GM23338 (cell line): Measurements from ENCODE around the gene EEPD1. TPM values are rescaled to one million over a fixed set of nuclear protein-coding genes. Genes with fewer than 3 reads are reported as not detected.

ENCODE experiments used
- ATAC-seq: fragments of 200-7000 bp; cut with Tn5 transposase; 3 replicates; pipeline ENCODE4 v1.9.1; 2020
- DNase-seq: peaks from one replicate; pipeline ENCODE4 v3.0.0-alpha.2; 2015; ENCODE audit warnings: low spot score
- H2AFZ ChIP-seq: fragments of 200-600 bp; sonication (generic); 2 replicates; pipeline ENCODE4 v1.8.0; 2016; ENCODE audit warnings: antibody characterized with exemption, mild to moderate bottlenecking, moderate library complexity
- H3F3A ChIP-seq: fragments of 200-600 bp; sonication (generic); replicated peaks from 2 replicates; pipeline ENCODE4 v1.8.0; 2017; ENCODE audit warnings: antibody characterized with exemption, mixed run types, low read depth
- H3K27ac ChIP-seq: fragments of 200-600 bp; sonication (generic); 2 replicates; pipeline ENCODE4 v1.6.1; 2016; ENCODE audit warnings: low read depth
- H3K27me3 ChIP-seq: fragments of 200-600 bp; sonication (generic); 2 replicates; pipeline ENCODE4 v1.8.0; 2016; ENCODE audit warnings: mild to moderate bottlenecking, mixed run types, moderate library complexity; ENCODE audit not compliant: insufficient read depth
- H3K36me3 ChIP-seq: fragments of 200-600 bp; sonication (generic); 2 replicates; pipeline ENCODE4 v1.8.0; 2016; ENCODE audit warnings: mild to moderate bottlenecking; ENCODE audit not compliant: insufficient read depth
- H3K4me1 ChIP-seq: fragments of 200-600 bp; sonication (generic); 2 replicates; pipeline ENCODE4 v1.8.0; 2016; ENCODE audit warnings: mild to moderate bottlenecking, moderate library complexity; ENCODE audit not compliant: insufficient read depth
- H3K4me2 ChIP-seq: fragments of 200-600 bp; sonication (generic); 2 replicates; pipeline ENCODE4 v1.7.1; 2017; ENCODE audit warnings: mixed run types
- H3K4me3 ChIP-seq: fragments of 200-600 bp; sonication (generic); 2 replicates; pipeline ENCODE4 v1.6.1; 2016; ENCODE audit warnings: mixed run types
- H3K79me2 ChIP-seq: fragments of 200-600 bp; sonication (generic); replicated peaks from 2 replicates; pipeline ENCODE4 v1.8.0; 2017; ENCODE audit warnings: mild to moderate bottlenecking; ENCODE audit not compliant: insufficient read depth
- H3K9me2 ChIP-seq: fragments of 200-600 bp; sonication (generic); 2 replicates; pipeline ENCODE4 v1.8.0; 2017; ENCODE audit not compliant: insufficient read depth
- H4K20me1 ChIP-seq: fragments of 200-600 bp; sonication (generic); replicated peaks from 2 replicates; pipeline ENCODE4 v1.8.0; 2017; ENCODE audit warnings: mild to moderate bottlenecking; ENCODE audit not compliant: insufficient read depth
- H3K27ac Mint-ChIP-seq: 2 replicates; pipeline ENCODE4 v1.8.0; 2020; ENCODE audit warnings: inconsistent platforms, mild to moderate bottlenecking, moderate library complexity, mixed read lengths
- H3K27me3 Mint-ChIP-seq: 3 replicates; pipeline ENCODE4 v1.8.0; 2022; ENCODE audit warnings: low read depth, mild to moderate bottlenecking, moderate library complexity, mixed read lengths, inconsistent platforms; ENCODE audit not compliant: insufficient read depth, poor library complexity
- H3K36me3 Mint-ChIP-seq: 3 replicates; pipeline ENCODE4 v1.8.0; 2021; ENCODE audit warnings: low read depth, mild to moderate bottlenecking, inconsistent platforms, moderate library complexity, mixed read lengths
- H3K4me1 Mint-ChIP-seq: 3 replicates; pipeline ENCODE4 v1.8.0; 2020; ENCODE audit warnings: mild to moderate bottlenecking, inconsistent platforms, mixed read lengths
- H3K4me3 Mint-ChIP-seq: 3 replicates; pipeline ENCODE4 v1.8.0; 2021; ENCODE audit warnings: moderate library complexity, mild to moderate bottlenecking, inconsistent platforms, mixed read lengths
- H3K9me3 Mint-ChIP-seq: 3 replicates; pipeline ENCODE4 v1.8.0; 2020; ENCODE audit warnings: moderate library complexity, mild to moderate bottlenecking, inconsistent platforms, mixed read lengths
- CREB1 ChIP-seq: fragments of 250-450 bp; sonication (Bioruptor Pico); IDR thresholded peaks from 2 replicates; pipeline ENCODE4 v1.5.0; 2020; ENCODE audit warnings: low read depth, mild to moderate bottlenecking, moderate library complexity
- EZH2 ChIP-seq: fragments of 200-600 bp; sonication (generic); IDR thresholded peaks from one replicate; pipeline ENCODE4 v1.8.0; 2017; ENCODE audit warnings: antibody characterized with exemption, mild to moderate bottlenecking, low read depth; ENCODE audit not compliant: unreplicated experiment
- EZH2phosphoT487 ChIP-seq: fragments of 200-600 bp; sonication (generic); IDR thresholded peaks from one replicate; pipeline ENCODE4 v1.8.1; 2018; ENCODE audit warnings: antibody characterized with exemption; ENCODE audit not compliant: unreplicated experiment
- JUNB ChIP-seq: IDR thresholded peaks from one replicate; pipeline ENCODE4 v1.6.1; 2016; ENCODE audit warnings: antibody characterized with exemption; ENCODE audit not compliant: unreplicated experiment
- NANOG ChIP-seq: IDR thresholded peaks from 2 replicates; pipeline ENCODE4 v1.6.1; 2016; ENCODE audit warnings: antibody characterized with exemption, borderline replicate concordance
- POLR2AphosphoS5 ChIP-seq: IDR thresholded peaks from 2 replicates; pipeline ENCODE4 v1.6.1; 2016; ENCODE audit warnings: antibody characterized with exemption, low read depth
- REST ChIP-seq: IDR thresholded peaks from one replicate; pipeline ENCODE4 v1.6.1; 2018; ENCODE audit warnings: antibody characterized with exemption; ENCODE audit not compliant: unreplicated experiment
- STAT1 ChIP-seq: IDR thresholded peaks from one replicate; pipeline ENCODE4 v1.6.1; 2016; ENCODE audit warnings: antibody characterized with exemption; ENCODE audit not compliant: unreplicated experiment
- ZNF114 ChIP-seq: fragments of 250-450 bp; sonication (Bioruptor Pico); IDR thresholded peaks from 2 replicates; pipeline ENCODE4 v1.5.0; 2020; ENCODE audit warnings: mild to moderate bottlenecking, moderate library complexity
- ZNF331 ChIP-seq: fragments of 250-450 bp; sonication (Bioruptor Pico); IDR thresholded peaks from 2 replicates; pipeline ENCODE4 v1.5.0; 2020; ENCODE audit warnings: low read depth, mild to moderate bottlenecking, moderate library complexity
- ZNF462 ChIP-seq: fragments of 250-450 bp; sonication (Bioruptor Pico); IDR thresholded peaks from 2 replicates; pipeline ENCODE4 v1.5.0; 2020; ENCODE audit warnings: mild to moderate bottlenecking, moderate library complexity
- polyA plus RNA-seq: library from polyadenylated mRNA; unstranded; fragments of >200 nt; fragmentation: Nextera tagmentation; extraction: Ambion mirVana; gene quantifications from 2 replicates; pipeline ENCODE4 v1.2.1, GENCODE V29; 2016
- total RNA-seq: library from RNA; depleted of rRNA; stranded (reverse); fragments of >200 nt; shearing (Covaris generic); gene quantifications from 2 replicates; pipeline ENCODE4 v1.2.3, GENCODE V29; 2014
- TF ChIP-seq, protein P1 (sequence below), 2 experiments: fragments of 200-600 bp in 1 of 2; sonication (generic) in 1 of 2; conservative IDR thresholded peaks; 2 replicates each; pipeline versions ENCODE4 v1.5.1 to v1.6.1; 2016 to 2017; ENCODE audit warnings: antibody characterized with exemption in 2 of 2, low read depth in 2 of 2, mild to moderate bottlenecking in 2 of 2, moderate library complexity in 1 of 2
- TF ChIP-seq, protein P2 (sequence below): IDR thresholded peaks from 2 replicates; pipeline ENCODE4 v1.6.1; 2016; ENCODE audit warnings: antibody characterized with exemption

The EEPD1 gene
- total and polyA plus RNA-seq, 2 experiments from 2014 or later, result 4.1 to 17.1 TPM

DNA sequence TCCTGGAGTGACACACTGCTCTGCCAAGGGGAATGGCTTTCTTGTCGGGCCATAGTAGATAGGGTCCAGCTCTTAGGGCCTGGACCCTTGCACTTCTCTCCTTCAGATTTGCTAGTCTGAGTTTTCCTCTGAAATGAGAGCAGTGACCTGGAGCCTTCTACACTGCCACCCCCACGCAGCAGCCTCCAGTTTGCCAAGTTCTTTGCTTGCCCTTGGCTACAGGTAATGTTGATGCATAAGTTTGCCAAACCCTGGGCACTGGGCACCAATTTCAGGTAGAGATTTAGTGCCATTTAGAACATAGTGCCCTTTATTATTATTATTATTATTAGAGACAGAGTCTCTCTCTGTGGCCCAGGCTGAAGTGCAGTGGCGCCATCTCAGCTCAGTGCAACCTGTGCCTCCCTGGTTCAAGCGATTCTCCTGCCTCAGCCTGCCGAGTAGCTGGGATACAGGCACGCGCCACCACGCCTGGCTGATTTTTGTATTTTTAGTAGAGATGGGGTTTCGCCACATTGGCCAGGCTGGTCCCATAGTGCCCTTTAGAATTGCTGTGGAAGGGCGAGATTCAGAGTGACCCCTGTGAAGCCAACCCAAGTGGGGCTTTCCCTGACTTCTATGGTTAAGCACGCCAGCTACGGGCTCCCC is 14.5 kb downstream of the EEPD1 start:
- peaks cover 13% of the 10 kb centered on the region; the same call in 1 of the 2 replicates for H3K79me2 ChIP-seq
- ATAC-seq (no peak), DNase-seq (no peak)
- H2AFZ ChIP-seq, result no peak overlapping the region
- peaks cover 17% of the 10 kb centered on the region for H3K4me1 ChIP-seq
- H3F3A ChIP-seq, result no peaks in the 10 kb centered on the region
- no peak overlapping the region for H3K4me2 ChIP-seq
- H3K4me3 Mint-ChIP-seq, result no peak overlapping the region
- H3K27ac ChIP-seq, result no peak overlapping the region
- TF ChIP-seq EZH2phosphoT487, result no peak
- no peak for TF ChIP-seq ZNF462 (CRISPR knock-in tag)
- no peak for TF ChIP-seq NANOG
- TF ChIP-seq, protein P1, sequence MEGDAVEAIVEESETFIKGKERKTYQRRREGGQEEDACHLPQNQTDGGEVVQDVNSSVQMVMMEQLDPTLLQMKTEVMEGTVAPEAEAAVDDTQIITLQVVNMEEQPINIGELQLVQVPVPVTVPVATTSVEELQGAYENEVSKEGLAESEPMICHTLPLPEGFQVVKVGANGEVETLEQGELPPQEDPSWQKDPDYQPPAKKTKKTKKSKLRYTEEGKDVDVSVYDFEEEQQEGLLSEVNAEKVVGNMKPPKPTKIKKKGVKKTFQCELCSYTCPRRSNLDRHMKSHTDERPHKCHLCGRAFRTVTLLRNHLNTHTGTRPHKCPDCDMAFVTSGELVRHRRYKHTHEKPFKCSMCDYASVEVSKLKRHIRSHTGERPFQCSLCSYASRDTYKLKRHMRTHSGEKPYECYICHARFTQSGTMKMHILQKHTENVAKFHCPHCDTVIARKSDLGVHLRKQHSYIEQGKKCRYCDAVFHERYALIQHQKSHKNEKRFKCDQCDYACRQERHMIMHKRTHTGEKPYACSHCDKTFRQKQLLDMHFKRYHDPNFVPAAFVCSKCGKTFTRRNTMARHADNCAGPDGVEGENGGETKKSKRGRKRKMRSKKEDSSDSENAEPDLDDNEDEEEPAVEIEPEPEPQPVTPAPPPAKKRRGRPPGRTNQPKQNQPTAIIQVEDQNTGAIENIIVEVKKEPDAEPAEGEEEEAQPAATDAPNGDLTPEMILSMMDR (conservative IDR thresholded peaks at IDR 0.05; ENCODE audit: low read depth in 2 of 2), result no peak
- no peak for TF ChIP-seq POLR2AphosphoS5
- no peak for TF ChIP-seq ZNF331
- no peak for TF ChIP-seq ZNF114
- no peak for TF ChIP-seq EZH2
- no peak for TF ChIP-seq CREB1 (CRISPR knock-in tag)
- TF ChIP-seq REST, result no peak
- no peak for TF ChIP-seq STAT1
- TF ChIP-seq, protein P2, sequence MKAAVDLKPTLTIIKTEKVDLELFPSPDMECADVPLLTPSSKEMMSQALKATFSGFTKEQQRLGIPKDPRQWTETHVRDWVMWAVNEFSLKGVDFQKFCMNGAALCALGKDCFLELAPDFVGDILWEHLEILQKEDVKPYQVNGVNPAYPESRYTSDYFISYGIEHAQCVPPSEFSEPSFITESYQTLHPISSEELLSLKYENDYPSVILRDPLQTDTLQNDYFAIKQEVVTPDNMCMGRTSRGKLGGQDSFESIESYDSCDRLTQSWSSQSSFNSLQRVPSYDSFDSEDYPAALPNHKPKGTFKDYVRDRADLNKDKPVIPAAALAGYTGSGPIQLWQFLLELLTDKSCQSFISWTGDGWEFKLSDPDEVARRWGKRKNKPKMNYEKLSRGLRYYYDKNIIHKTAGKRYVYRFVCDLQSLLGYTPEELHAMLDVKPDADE, result no peak
- TF ChIP-seq JUNB, result no peak
- H3K9me2 ChIP-seq, result no peaks in the 10 kb centered on the region
- no peak overlapping the region for H3K4me3 ChIP-seq
- no peaks in the 10 kb centered on the region for H3K9me3 Mint-ChIP-seq
- H3K27me3 Mint-ChIP-seq, result peaks cover 7% of the 10 kb centered on the region
- no peaks in the 10 kb centered on the region for H4K20me1 ChIP-seq
- 0 out of 2 replicates have a peak, but pooled peaks cover 3% of the 10 kb centered on the region for H3K27me3 ChIP-seq
- peaks cover 28% of the 10 kb centered on the region for H3K4me1 Mint-ChIP-seq
- H3K36me3 ChIP-seq, result no peaks in the 10 kb centered on the region; the same call in 1 of the 2 replicates
- no peak overlapping the region for H3K27ac Mint-ChIP-seq
- 0 out of 3 replicates have a peak, but pooled peaks cover 5% of the 10 kb centered on the region for H3K36me3 Mint-ChIP-seq
